HuH-7 (cell line): ENCODE measurements around the gene RBKS.

Source experiments
- DNase-seq: peaks from one replicate; pipeline ENCODE4 v3.0.0; 2011; ENCODE audit warnings: low spot score

The RBKS gene

GRCh38 chr2:27890146-27890923 lies at the start of gene RBKS, which contains the start of gene BABAM2:
Gene RBKS, minus strand, starts transcription at chr2:27890387. Its CDS starts 42 bp downstream, at chr2:27890345.
Gene BABAM2, plus strand, starts transcription at chr2:27890729. Its CDS starts 3,828 bp downstream, at chr2:27894557.
- peak; percentile 79 for DNase-seq

GRCh38 chr2:27935026-27935425 lies 44.8 kb upstream of the RBKS start:
- DNase-seq, result no peak

- DNase-seq, result no peak
These were observed 42.2 kb upstream of the RBKS start for GRCh38 chr2:27932396-27932795.

GRCh38 chr2:27931361-27931950 lies 41.3 kb upstream of the RBKS start:
- no peak for DNase-seq

- DNase-seq, result peak; percentile 10
These were observed 39.8 kb upstream of the RBKS start for GRCh38 chr2:27929916-27930486.

GRCh38 chr2:27925766-27926472 lies 35.7 kb upstream of the RBKS start:
- no peak for DNase-seq

- DNase-seq, result no peak
These were observed 32.7 kb upstream of the RBKS start for GRCh38 chr2:27922842-27923241.

- DNase-seq, result no peak
These were observed 31.8 kb upstream of the RBKS start for GRCh38 chr2:27921880-27922547.

- no peak for DNase-seq
These were observed 31.2 kb upstream of the RBKS start for GRCh38 chr2:27921424-27921823.

- no peak for DNase-seq
These were observed 30.1 kb upstream of the RBKS start for GRCh38 chr2:27920148-27920885.

GRCh38 chr2:27916293-27916995 lies 26.3 kb upstream of the RBKS start:
- no peak for DNase-seq

GRCh38 chr2:27915874-27916273 lies 25.7 kb upstream of the RBKS start:
- DNase-seq, result no peak

- DNase-seq, result no peak
These were observed 25.0 kb upstream of the RBKS start for GRCh38 chr2:27915191-27915590.

- no peak for DNase-seq
These were observed 24.6 kb upstream of the RBKS start for GRCh38 chr2:27914805-27915175.

GRCh38 chr2:27914041-27914804 lies 24.0 kb upstream of the RBKS start:
- no peak for DNase-seq

GRCh38 chr2:27912512-27912911 lies 22.3 kb upstream of the RBKS start:
- no peak for DNase-seq

GRCh38 chr2:27911458-27912210 lies 21.4 kb upstream of the RBKS start:
- no peak for DNase-seq

- no peak for DNase-seq
These were observed 19.7 kb upstream of the RBKS start for GRCh38 chr2:27909901-27910300.

GRCh38 chr2:27907547-27907946 lies 17.4 kb upstream of the RBKS start:
- no peak for DNase-seq
